ENCODE data around the gene SLC35F3. TPM values are rescaled to one million over a fixed set of nuclear protein-coding genes. Genes with fewer than 3 reads are reported as not detected.

SLC35F3 gene
- total RNA-seq, 4 donors from 2014 or later, result 0.82 TPM; not detected in 3

GRCh38 chr1:234093741-234094140 is 189.3 kb downstream of the SLC35F3 start:
- Histone ChIP-seq H3K9me3 (no peaks in the 10 kb centered on the region), H3K36me3 (no peaks in the 10 kb centered on the region), H3K4me3 (no peak overlapping the region), H3K27ac (no peak overlapping the region), H3K27me3 (no peaks in the 10 kb centered on the region), H3K4me1 (no peaks in the 10 kb centered on the region)
- DNase-seq (peak; percentile 22 to 43), ATAC-seq (peak; percentile 68 to 80)
- intact Hi-C loops (cut with DNase I; ENCODE audit: low total_unique reads) (no loop called here), in situ Hi-C loops (cut with MboI; ENCODE audit: low sequenced_read_pairs in 4 of 4) (no loop called here)
- TF ChIP-seq CTCF (IDR thresholded peaks at IDR 0.05 in 4 of 5, conservative IDR thresholded peaks at IDR 0.05 in 1 of 5), result no peak
- no peak for TF ChIP-seq POLR2A (IDR thresholded peaks at IDR 0.05)

GRCh38 chr1:234094172-234094571 is 189.7 kb downstream of the SLC35F3 start:
- Histone ChIP-seq H3K27ac (no peak overlapping the region), H3K4me3 (no peak overlapping the region), H3K4me1 (no peaks in the 10 kb centered on the region), H3K9me3 (no peaks in the 10 kb centered on the region), H3K27me3 (no peaks in the 10 kb centered on the region), H3K36me3 (no peaks in the 10 kb centered on the region)
- DNase-seq (no peak), ATAC-seq (no peak)
- TF ChIP-seq CTCF (IDR thresholded peaks at IDR 0.05 in 4 of 5, conservative IDR thresholded peaks at IDR 0.05 in 1 of 5) (no peak), POLR2A (IDR thresholded peaks at IDR 0.05) (no peak)
- intact Hi-C loops (cut with DNase I; ENCODE audit: low total_unique reads), result no loop called here
- in situ Hi-C loops (cut with MboI; ENCODE audit: low sequenced_read_pairs in 4 of 4), result no loop called here

- H3K4me1 ChIP-seq, result no peaks in the 10 kb centered on the region
- H3K36me3 ChIP-seq, result no peaks in the 10 kb centered on the region
- no peak for TF ChIP-seq CTCF (IDR thresholded peaks at IDR 0.05 in 4 of 5, conservative IDR thresholded peaks at IDR 0.05 in 1 of 5)
- no peak for TF ChIP-seq POLR2A (IDR thresholded peaks at IDR 0.05)
- no peaks in the 10 kb centered on the region for H3K9me3 ChIP-seq
- H3K27ac ChIP-seq, result no peak overlapping the region
- intact Hi-C loops (cut with DNase I; ENCODE audit: low total_unique reads) (no loop called here), in situ Hi-C loops (cut with MboI; ENCODE audit: low sequenced_read_pairs in 4 of 4) (no loop called here)
- H3K27me3 ChIP-seq, result no peaks in the 10 kb centered on the region
- DNase-seq (no peak), ATAC-seq (no peak)
- H3K4me3 ChIP-seq, result no peak overlapping the region
Measured at GRCh38 chr1:234096161-234096770, 191.8 kb downstream of the SLC35F3 start.

- TF ChIP-seq POLR2A (IDR thresholded peaks at IDR 0.05) (no peak), CTCF (IDR thresholded peaks at IDR 0.05 in 4 of 5, conservative IDR thresholded peaks at IDR 0.05 in 1 of 5) (no peak)
- in situ Hi-C loops (cut with MboI; ENCODE audit: low sequenced_read_pairs in 4 of 4), result no loop called here
- H3K4me1 ChIP-seq, result no peaks in the 10 kb centered on the region
- H3K36me3 ChIP-seq, result no peaks in the 10 kb centered on the region
- ATAC-seq, result peak in 1 of 2 donors; percentile 47
- no peak overlapping the region for H3K4me3 ChIP-seq
- H3K27ac ChIP-seq, result no peak overlapping the region
- peaks cover 0 to 2% (median 0%) of the 10 kb centered on the region in 3 donors for H3K27me3 ChIP-seq
- no peaks in the 10 kb centered on the region for H3K9me3 ChIP-seq
- DNase-seq, result peak in 1 of 2 donors; percentile 11
- intact Hi-C loops (cut with DNase I; ENCODE audit: low total_unique reads), result no loop called here
Measured at GRCh38 chr1:234102583-234102982, 198.1 kb downstream of the SLC35F3 start.

- intact Hi-C loops (cut with DNase I; ENCODE audit: low total_unique reads), result no loop called here
- Histone ChIP-seq H3K27ac (no peak overlapping the region), H3K4me3 (no peak overlapping the region), H3K36me3 (no peaks in the 10 kb centered on the region), H3K9me3 (no peaks in the 10 kb centered on the region), H3K4me1 (no peaks in the 10 kb centered on the region), H3K27me3 (peaks cover 0 to 2% (median 0%) of the 10 kb centered on the region in 3 donors)
- no peak for ATAC-seq
- in situ Hi-C loops (cut with MboI; ENCODE audit: low sequenced_read_pairs in 4 of 4), result no loop called here
- no peak for TF ChIP-seq POLR2A (IDR thresholded peaks at IDR 0.05)
- DNase-seq, result no peak
Measured at GRCh38 chr1:234103198-234103597, 198.7 kb downstream of the SLC35F3 start.
